ENCODE results near the gene TMCC1. TPM values are rescaled to one million over a fixed set of nuclear protein-coding genes. Genes with fewer than 3 reads are reported as not detected.
A peak's percentile ranks its signal among the peaks of the same experiment; 100 is the strongest.

TMCC1 gene
- total RNA-seq, 1 donor from 2014 or later: 42.3 TPM

DNA sequence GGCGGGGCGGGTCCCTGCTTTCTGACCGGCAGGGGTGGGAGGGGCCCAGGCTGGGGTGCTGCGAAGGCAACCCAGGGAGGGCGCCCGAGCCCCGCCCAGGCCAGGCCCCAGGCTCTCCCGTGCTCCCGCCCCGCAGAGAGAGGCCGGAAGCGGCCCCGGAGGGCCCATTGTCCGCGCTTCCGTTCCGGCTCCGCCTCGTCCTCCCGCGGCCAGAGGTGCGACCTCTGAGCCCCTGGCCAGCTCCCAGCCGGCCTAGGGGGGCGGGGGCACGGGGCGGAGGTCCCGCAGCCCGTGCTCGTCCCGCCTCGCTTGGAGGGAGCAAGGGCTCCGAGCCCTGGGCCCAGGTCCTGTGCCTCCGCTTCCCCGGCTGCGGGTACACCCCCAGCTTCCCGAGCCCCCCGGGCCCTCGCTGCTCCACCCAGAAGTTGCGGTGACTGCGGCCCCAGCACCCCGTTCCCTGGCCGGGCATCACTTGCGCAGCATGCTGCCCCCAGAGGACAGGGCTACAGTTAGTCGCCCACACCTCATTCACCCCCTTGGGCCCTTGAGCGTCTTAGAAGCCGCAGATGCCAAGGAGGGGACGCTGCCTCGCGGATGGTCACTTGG lies 266.7 kb downstream of the TMCC1 start:
- Histone ChIP-seq H3K36me3 (no peaks in the 10 kb centered on the region), H3K9me3 (no peaks in the 10 kb centered on the region), H3K27ac (peak overlapping the region; percentile 99), H3K27me3 (no peaks in the 10 kb centered on the region), H3K4me3 (peak overlapping the region; percentile 64), H3K4me1 (peaks cover 56% of the 10 kb centered on the region)
- TF ChIP-seq, protein P1, sequence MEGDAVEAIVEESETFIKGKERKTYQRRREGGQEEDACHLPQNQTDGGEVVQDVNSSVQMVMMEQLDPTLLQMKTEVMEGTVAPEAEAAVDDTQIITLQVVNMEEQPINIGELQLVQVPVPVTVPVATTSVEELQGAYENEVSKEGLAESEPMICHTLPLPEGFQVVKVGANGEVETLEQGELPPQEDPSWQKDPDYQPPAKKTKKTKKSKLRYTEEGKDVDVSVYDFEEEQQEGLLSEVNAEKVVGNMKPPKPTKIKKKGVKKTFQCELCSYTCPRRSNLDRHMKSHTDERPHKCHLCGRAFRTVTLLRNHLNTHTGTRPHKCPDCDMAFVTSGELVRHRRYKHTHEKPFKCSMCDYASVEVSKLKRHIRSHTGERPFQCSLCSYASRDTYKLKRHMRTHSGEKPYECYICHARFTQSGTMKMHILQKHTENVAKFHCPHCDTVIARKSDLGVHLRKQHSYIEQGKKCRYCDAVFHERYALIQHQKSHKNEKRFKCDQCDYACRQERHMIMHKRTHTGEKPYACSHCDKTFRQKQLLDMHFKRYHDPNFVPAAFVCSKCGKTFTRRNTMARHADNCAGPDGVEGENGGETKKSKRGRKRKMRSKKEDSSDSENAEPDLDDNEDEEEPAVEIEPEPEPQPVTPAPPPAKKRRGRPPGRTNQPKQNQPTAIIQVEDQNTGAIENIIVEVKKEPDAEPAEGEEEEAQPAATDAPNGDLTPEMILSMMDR (IDR thresholded peaks at IDR 0.05): no peak
- DNase-seq (peak; percentile 99), ATAC-seq (peak; percentile 93)
- intact Hi-C loops (cut with DNase I): no loop called here

DNA sequence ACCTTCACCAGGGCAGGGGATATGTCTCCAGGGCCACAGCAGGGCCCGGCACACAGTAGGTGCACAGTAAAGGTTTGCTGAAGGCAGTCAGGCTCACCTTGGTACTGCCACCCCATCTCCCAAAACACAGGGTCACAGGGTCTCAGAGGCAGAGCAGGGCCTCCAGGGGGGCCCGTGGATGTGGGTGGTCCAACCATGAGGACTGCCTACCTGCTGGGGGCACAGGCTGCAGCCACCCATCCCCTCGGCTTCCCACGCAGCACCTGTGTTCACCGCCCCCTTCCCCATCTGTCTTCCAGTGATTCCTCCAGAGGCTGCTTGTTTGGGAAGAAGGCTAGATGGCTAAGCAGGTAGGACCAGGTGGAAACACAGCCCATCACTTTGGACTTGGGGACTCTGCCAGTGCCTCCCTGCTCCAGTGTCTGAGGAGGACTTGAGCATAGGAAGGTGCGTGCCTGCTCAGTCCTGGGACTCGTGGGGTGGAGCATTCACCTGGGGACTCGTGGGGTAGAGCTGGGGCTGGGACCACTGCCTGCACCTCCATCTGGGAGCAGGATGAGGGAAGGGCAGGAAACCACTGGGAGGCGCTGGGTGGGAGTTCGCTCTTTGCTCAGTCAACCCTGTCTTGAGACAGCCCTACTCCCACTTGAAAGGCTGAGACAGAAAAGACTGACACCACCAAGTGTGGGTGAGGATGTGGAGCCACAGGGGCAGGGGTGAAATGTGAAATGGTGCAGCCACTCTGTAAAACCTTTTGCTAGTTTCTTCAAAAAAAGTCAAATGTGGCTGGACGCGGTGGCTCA lies 268.2 kb downstream of the TMCC1 start:
- Histone ChIP-seq H3K27me3 (no peaks in the 10 kb centered on the region), H3K4me3 (no peak overlapping the region), H3K4me1 (peaks cover 56% of the 10 kb centered on the region), H3K9me3 (no peaks in the 10 kb centered on the region), H3K27ac (peak overlapping the region; percentile 99), H3K36me3 (no peaks in the 10 kb centered on the region)
- TF ChIP-seq, protein P1 (IDR thresholded peaks at IDR 0.05): peak; percentile 16
- DNase-seq (peak; percentile 63), ATAC-seq (no peak)
- intact Hi-C loops (cut with DNase I): no loop called here

DNA sequence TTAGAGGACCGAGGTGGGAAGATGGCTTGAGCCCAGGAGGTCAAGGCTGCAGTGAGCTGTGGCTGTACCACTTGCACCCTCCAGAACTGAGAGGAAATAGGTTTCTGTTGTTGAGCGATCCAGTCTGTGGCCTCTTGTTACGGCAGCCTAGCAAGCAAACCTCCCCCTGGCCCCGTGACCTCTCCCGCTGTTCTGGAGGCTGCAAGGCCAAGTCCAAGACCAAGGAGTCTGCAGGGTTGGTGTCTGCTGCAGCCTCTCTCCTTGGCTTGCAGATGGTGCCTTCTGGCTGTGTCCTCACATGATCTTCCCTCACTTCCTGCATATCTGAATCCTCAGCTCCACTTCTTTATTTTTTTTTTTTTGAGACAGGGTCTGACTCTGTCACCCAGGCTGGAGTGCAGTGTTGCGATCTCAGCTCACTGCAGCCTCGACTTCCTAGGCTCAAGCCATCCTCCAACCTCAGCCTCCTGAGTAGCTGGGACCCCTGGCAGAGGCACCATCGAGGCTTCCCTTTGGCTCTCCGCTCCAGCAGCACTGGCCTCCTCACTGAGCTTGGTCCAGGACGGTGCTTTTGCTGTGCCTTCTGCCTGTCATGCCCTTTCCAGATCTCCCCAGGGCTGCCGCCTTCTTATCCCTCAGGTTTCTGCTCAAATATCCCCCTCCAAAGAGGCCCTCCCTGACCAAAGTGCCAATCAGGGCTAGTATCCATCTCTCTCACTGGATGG lies 269.0 kb downstream of the TMCC1 start:
- no peak for ATAC-seq
- intact Hi-C loops (cut with DNase I): no loop called here

DNA sequence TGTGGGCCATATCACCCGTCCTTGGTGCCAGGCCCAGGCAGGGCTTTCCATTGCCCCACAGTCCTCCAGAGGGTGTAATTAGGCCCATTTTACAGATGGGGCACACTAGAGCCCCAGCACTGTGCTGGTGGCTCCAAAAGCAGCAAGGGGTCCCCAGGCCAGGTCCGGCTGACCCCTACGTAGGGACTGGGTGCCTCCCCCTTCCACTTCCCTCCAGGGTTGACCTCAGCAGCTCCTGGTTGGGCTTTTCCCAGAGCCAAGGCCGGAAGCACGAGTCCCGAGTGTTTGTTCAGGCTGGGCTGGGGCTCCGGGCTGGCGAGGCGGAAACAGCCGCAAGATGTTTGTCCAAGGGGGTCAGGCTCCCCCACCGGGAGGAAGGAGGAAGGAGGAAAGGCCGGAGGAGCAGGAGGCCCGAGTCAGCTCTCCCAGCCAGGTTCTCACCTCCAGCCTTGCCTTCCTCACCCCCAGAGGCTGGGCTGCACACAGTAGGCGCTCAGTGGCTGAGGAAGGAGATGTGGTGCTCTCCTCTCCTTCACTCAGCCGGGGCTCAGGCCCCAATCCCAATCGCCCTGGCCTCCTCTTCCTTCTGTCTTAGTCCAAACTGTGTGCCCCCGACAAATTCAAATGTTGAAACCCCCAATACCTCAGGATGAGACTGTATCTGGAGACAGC lies 269.9 kb downstream of the TMCC1 start:
- ATAC-seq (peak; percentile 37), DNase-seq (peak; percentile 90)
- Histone ChIP-seq H3K27me3 (no peaks in the 10 kb centered on the region), H3K9me3 (no peaks in the 10 kb centered on the region), H3K36me3 (no peaks in the 10 kb centered on the region), H3K4me1 (peaks cover 70% of the 10 kb centered on the region), H3K27ac (peak overlapping the region; percentile 99), H3K4me3 (no peak overlapping the region)
- intact Hi-C loops (cut with DNase I): no loop called here
- TF ChIP-seq, protein P1 (IDR thresholded peaks at IDR 0.05): no peak

More for the DNA sequence above, 269.0 kb downstream of the TMCC1 start:
- Histone ChIP-seq H3K9me3 (no peaks in the 10 kb centered on the region), H3K27ac (peak overlapping the region; percentile 99), H3K36me3 (no peaks in the 10 kb centered on the region), H3K4me3 (no peak overlapping the region), H3K4me1 (peaks cover 61% of the 10 kb centered on the region), H3K27me3 (no peaks in the 10 kb centered on the region)
- TF ChIP-seq, protein P1 (IDR thresholded peaks at IDR 0.05): no peak
- peak; percentile 66 for DNase-seq

DNA sequence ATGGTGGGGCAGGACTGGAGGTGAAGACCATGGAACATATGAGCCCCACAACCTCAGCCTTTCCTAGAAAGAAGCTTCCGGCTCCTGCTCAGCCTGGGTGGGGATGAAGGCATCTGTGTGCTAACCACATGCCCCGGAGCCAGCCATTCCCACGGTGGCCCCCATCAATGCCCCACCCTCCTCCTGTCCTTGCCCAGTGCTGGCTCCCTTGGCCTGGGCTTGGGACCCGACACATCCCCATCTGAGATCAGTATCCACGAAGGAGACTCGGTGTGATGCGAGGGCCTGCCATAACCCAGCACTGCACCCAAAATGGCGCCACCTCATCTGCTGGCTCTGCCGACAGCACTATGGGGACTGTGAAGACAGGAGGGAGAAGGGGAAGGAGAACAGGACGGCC lies 270.6 kb downstream of the TMCC1 start:
- Histone ChIP-seq H3K27ac (peak overlapping the region; percentile 99), H3K27me3 (no peaks in the 10 kb centered on the region), H3K4me1 (peaks cover 73% of the 10 kb centered on the region), H3K36me3 (no peaks in the 10 kb centered on the region), H3K9me3 (no peaks in the 10 kb centered on the region), H3K4me3 (no peak overlapping the region)
- DNase-seq: peak; percentile 63
- intact Hi-C loops (cut with DNase I): no loop called here
- TF ChIP-seq, protein P1 (IDR thresholded peaks at IDR 0.05): no peak
- ATAC-seq: no peak
